Osteocyte (in vitro differentiated cells): ENCODE data around the gene CBX4. TPM values are rescaled to one million over a fixed set of nuclear protein-coding genes. Genes with fewer than 3 reads are reported as not detected.

Source experiments
- DNase-seq: peaks from one replicate; pipeline ENCODE4 v3.0.0; 2021; ENCODE audit warnings: mixed read lengths; ENCODE audit not compliant: unreplicated experiment; ENCODE audit errors: extremely low spot score
- H3K27ac Mint-ChIP-seq: one replicate; pipeline ENCODE4 v1.8.0; 2021; ENCODE audit warnings: mild to moderate bottlenecking, mixed read lengths; ENCODE audit not compliant: unreplicated experiment
- H3K27me3 Mint-ChIP-seq: one replicate; pipeline ENCODE4 v1.8.0; 2021; ENCODE audit warnings: mixed read lengths; ENCODE audit not compliant: unreplicated experiment
- H3K36me3 Mint-ChIP-seq: one replicate; pipeline ENCODE4 v1.8.0; 2021; ENCODE audit warnings: mixed read lengths; ENCODE audit not compliant: unreplicated experiment
- H3K4me1 Mint-ChIP-seq: one replicate; pipeline ENCODE4 v1.8.0; 2021; ENCODE audit warnings: mixed read lengths; ENCODE audit not compliant: unreplicated experiment
- H3K4me3 Mint-ChIP-seq: one replicate; pipeline ENCODE4 v1.8.0; 2021; ENCODE audit warnings: mild to moderate bottlenecking, moderate library complexity, mixed read lengths; ENCODE audit not compliant: unreplicated experiment
- H3K9me3 Mint-ChIP-seq: one replicate; pipeline ENCODE4 v1.8.0; 2021; ENCODE audit warnings: mixed read lengths; ENCODE audit not compliant: unreplicated experiment
- total RNA-seq: library from RNA; stranded (reverse); gene quantifications from 2 replicates; pipeline ENCODE4 v1.2.1, GENCODE V29; 2021
- TF ChIP-seq, protein P1 (sequence below): fragments of 200-600 bp; sonication (generic); IDR thresholded peaks from 2 replicates; pipeline ENCODE4 v1.5.0; 2021; ENCODE audit warnings: antibody characterized with exemption, mild to moderate bottlenecking, moderate library complexity

CBX4 gene
- total RNA-seq, 1 donor from 2014 or later: 23.2 TPM

DNA sequence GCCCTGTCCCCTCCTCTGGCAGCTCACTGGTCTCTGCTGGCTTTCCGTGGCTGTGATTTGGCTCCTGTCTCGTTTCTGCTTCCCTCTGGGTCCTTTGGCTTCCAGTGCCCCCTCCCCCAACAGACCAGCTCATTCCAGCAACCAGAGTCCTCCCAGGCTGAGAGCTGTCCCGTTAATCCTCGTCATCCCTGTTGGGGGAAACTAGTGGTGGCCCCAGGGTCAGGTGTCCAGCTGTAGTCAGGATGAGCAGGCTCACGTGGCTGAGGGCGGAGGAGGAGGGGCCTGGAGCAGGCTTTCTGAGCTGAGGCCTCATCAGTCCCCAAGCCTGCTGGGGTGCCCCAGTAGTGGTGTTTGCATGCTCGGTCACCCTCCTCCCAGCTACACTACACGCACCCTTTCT is 10.7 kb upstream of the CBX4 start:
- H3K36me3 Mint-ChIP-seq: no peaks in the 10 kb centered on the region
- no peak overlapping the region for H3K4me3 Mint-ChIP-seq
- H3K27me3 Mint-ChIP-seq: no peaks in the 10 kb centered on the region
- DNase-seq: no peak
- TF ChIP-seq, protein P1, sequence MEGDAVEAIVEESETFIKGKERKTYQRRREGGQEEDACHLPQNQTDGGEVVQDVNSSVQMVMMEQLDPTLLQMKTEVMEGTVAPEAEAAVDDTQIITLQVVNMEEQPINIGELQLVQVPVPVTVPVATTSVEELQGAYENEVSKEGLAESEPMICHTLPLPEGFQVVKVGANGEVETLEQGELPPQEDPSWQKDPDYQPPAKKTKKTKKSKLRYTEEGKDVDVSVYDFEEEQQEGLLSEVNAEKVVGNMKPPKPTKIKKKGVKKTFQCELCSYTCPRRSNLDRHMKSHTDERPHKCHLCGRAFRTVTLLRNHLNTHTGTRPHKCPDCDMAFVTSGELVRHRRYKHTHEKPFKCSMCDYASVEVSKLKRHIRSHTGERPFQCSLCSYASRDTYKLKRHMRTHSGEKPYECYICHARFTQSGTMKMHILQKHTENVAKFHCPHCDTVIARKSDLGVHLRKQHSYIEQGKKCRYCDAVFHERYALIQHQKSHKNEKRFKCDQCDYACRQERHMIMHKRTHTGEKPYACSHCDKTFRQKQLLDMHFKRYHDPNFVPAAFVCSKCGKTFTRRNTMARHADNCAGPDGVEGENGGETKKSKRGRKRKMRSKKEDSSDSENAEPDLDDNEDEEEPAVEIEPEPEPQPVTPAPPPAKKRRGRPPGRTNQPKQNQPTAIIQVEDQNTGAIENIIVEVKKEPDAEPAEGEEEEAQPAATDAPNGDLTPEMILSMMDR: no peak
- peaks cover 20% of the 10 kb centered on the region for H3K4me1 Mint-ChIP-seq
- no peaks in the 10 kb centered on the region for H3K9me3 Mint-ChIP-seq
- H3K27ac Mint-ChIP-seq: no peak overlapping the region

DNA sequence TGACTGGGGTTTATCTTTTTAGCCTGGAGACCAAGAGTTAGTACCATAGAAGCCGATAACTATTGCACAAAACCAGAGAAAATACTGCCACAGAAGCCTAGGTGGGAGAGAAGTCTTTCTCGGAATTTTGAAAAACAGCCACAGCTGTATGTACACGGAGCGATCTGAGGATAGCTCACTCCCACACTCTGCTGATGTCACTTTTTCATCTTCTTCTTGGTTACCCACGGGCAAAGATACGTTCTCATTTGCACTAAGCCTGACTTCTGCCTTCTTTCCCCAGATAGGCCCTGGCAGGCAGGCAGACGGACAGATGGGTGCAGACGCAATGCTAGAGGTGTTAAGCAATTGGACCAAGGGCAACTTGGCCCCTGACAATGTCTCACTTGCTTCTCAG is 9.1 kb upstream of the CBX4 start:
- TF ChIP-seq, protein P1: no peak
- H3K4me3 Mint-ChIP-seq: no peak overlapping the region
- no peak for DNase-seq
- no peaks in the 10 kb centered on the region for H3K27me3 Mint-ChIP-seq
- H3K9me3 Mint-ChIP-seq: no peaks in the 10 kb centered on the region
- no peaks in the 10 kb centered on the region for H3K36me3 Mint-ChIP-seq
- H3K4me1 Mint-ChIP-seq: peaks cover 24% of the 10 kb centered on the region
- H3K27ac Mint-ChIP-seq: no peak overlapping the region

DNA sequence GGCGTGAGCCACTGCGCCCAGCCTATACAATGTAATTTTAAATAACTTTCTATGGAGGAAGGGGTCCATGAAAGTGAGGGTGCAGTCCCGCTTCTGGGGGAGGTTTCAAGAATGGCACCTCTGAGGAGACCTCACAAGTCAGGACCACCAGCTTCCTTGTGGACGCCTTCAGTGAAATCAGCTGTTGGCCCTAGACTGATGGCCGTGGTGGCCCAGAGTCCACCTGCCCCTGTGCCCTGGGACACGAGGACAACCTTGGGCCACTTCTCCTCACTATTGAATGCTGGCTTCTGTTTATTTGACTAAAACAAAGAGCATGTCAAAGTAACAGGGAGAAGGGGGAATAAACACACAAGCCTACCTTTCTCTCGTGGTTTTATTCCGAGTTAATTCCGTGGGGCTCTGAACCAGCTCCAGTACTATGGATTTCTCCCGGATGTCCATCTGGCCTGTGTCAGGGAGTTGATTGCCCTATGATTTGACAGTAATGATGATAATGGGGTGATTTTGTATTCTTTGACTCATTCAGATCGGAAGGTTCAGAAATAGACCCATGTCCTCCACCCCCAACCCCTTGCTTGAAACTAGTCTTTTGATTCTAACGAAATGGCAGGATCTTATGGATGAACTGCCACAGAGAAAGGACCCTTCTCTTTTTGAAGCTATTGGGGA is 8.6 kb upstream of the CBX4 start:
- TF ChIP-seq, protein P1: no peak
- no peaks in the 10 kb centered on the region for H3K36me3 Mint-ChIP-seq
- DNase-seq: no peak
- H3K27me3 Mint-ChIP-seq: peaks cover 2% of the 10 kb centered on the region
- peaks cover 26% of the 10 kb centered on the region for H3K4me1 Mint-ChIP-seq
- H3K4me3 Mint-ChIP-seq: no peak overlapping the region
- H3K27ac Mint-ChIP-seq: no peak overlapping the region
- H3K9me3 Mint-ChIP-seq: no peaks in the 10 kb centered on the region

DNA sequence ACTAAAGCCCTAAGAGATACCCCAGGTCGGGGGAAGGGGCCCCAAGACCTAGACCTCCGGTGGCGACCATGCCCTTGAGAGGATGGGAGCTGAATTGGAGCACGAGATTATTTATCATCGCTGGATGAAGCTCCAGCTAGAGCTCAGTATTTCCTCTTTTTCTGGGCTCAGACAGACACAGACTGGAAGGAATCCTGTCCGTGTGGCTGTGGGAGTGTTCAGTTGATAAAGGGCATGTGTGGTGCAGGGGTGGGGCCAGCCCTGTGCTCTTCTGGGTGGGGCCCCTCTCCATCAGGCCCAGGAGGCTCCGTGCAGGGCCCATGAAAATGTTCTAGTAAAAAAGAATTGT is 6.3 kb upstream of the CBX4 start:
- no peaks in the 10 kb centered on the region for H3K36me3 Mint-ChIP-seq
- H3K27ac Mint-ChIP-seq: no peak overlapping the region
- no peak for DNase-seq
- no peaks in the 10 kb centered on the region for H3K9me3 Mint-ChIP-seq
- TF ChIP-seq, protein P1: no peak
- H3K4me1 Mint-ChIP-seq: peaks cover 29% of the 10 kb centered on the region
- H3K4me3 Mint-ChIP-seq: no peak overlapping the region
- peaks cover 13% of the 10 kb centered on the region for H3K27me3 Mint-ChIP-seq

DNA sequence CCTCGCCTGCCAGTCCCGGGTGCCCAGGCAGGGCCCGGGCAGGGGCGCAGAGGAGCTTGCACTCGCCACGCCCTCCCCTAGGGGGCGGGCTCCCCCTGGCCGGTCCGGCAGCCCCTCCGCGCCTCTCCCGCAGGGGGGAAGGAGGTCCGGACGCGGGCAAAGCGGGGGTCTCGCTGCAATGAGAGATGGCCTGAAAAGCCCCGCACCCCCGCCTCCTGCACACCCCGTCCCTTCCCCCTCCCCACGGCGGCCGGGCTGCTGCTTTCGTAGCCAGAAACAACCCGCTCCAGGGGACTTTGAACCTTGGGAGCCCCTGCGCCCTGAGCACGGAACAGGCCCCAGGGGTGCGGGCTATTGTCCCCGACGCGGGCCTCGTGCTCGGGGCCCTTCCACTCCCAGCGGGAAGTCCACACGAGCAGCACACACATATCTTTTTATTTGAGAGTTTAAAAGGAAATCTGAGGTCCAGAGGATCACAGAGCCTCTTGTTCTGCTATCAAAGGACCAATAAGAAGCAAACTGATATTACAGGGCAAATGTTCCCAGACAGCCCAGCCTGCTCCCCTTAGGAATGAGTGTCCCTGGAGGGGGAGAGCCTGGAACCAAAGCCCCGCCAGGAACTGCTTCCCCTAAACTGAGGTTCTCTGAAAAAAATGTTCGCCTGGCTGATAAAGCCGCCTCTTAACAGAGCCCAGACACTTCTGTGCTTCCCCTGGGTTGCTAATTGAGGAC is 5.8 kb upstream of the CBX4 start:
- H3K27me3 Mint-ChIP-seq: peaks cover 13% of the 10 kb centered on the region
- no peaks in the 10 kb centered on the region for H3K9me3 Mint-ChIP-seq
- DNase-seq: no peak
- no peaks in the 10 kb centered on the region for H3K36me3 Mint-ChIP-seq
- TF ChIP-seq, protein P1: peak; percentile 76
- H3K4me1 Mint-ChIP-seq: peaks cover 26% of the 10 kb centered on the region
- H3K27ac Mint-ChIP-seq: peak overlapping the region; percentile 4
- H3K4me3 Mint-ChIP-seq: peak overlapping the region; percentile 29
